Parathyroid adenoma (tissue), 2 donors: Measurements from ENCODE around the gene RRP1.

Experiments used
- H2AFZ ChIP-seq: fragments of 300-600 bp; sonication (generic); one replicate; pipeline ENCODE4 v1.7.0; 2017; ENCODE audit warnings: antibody characterized with exemption, mild to moderate bottlenecking
- H3K27ac ChIP-seq: fragments of 300-600 bp; sonication (generic); one replicate; pipeline ENCODE4 v1.7.0; 2017
- H3K27me3 ChIP-seq: fragments of 300-600 bp; sonication (generic); one replicate; pipeline ENCODE4 v1.7.0; 2017; ENCODE audit warnings: low read length; ENCODE audit not compliant: control insufficient read depth, insufficient read depth
- H3K36me3 ChIP-seq: fragments of 300-600 bp; sonication (generic); one replicate; pipeline ENCODE4 v1.7.0; 2017; ENCODE audit warnings: low read length; ENCODE audit not compliant: control insufficient read depth, insufficient read depth
- H3K4me1 ChIP-seq: fragments of 300-600 bp; sonication (generic); one replicate; pipeline ENCODE4 v1.7.0; 2017; ENCODE audit warnings: control low read depth
- H3K4me2 ChIP-seq: fragments of 300-600 bp; sonication (generic); one replicate; pipeline ENCODE4 v1.7.0; 2017; ENCODE audit warnings: low read length
- H3K4me3 ChIP-seq: fragments of 300-600 bp; sonication (generic); one replicate; pipeline ENCODE4 v1.7.0; 2017; ENCODE audit warnings: low read depth, low read length
- H3K79me2 ChIP-seq: fragments of 300-600 bp; sonication (generic); one replicate; pipeline ENCODE4 v1.7.0; 2017; ENCODE audit warnings: control low read depth
- H3K9ac ChIP-seq: fragments of 300-600 bp; sonication (generic); one replicate; pipeline ENCODE4 v1.7.0; 2017; ENCODE audit warnings: mild to moderate bottlenecking
- H3K9me3 ChIP-seq: fragments of 300-600 bp; sonication (generic); one replicate; pipeline ENCODE4 v1.7.0; 2017; ENCODE audit warnings: low read length; ENCODE audit not compliant: control insufficient read depth
- TF ChIP-seq, protein P1 (sequence below): fragments of 300-600 bp; sonication (generic); IDR thresholded peaks from one replicate; pipeline ENCODE4 v1.7.0; 2017; ENCODE audit warnings: antibody characterized with exemption, mild to moderate bottlenecking
- donor health status: primary hyperparathyroidism.

Gene RRP1

DNA sequence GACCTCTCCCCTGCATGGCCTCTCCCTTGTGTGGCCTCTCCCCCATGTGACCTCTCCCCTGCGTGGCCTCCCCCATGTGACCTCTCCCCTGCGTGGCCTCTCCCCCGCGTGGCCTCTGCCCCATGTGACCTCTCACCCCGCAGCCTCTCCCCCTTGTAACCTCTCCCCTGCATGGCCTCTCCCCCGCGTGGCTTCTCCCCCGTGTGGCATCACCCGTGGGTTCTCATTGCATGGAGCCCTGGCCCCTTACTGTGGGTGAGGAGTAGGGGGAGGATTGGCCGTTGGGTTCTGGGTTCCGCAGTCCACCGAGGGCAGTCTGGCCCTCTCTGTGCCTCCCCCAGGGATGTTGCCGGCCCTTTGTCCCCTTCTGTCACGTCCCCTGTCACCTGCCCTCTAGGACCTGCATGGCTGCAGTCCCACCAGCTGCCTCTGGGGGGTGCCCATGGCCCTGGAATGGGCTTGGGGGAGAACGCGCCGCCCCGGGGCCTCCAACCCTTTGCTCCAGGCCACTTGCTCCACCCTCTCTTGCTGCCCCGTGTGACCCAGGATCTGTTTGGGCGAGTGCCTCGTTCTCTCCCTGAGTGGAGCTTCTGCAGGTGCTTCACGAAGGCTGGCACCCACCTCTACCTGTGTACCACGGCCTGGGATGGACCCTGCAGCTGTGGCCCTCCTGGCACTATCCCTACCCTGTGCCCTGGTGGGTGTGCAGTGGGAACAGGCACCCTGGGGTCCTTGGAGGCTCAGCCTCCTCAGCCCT is 21.3 kb downstream of the RRP1 start:
- Histone ChIP-seq H3K9ac (no peak overlapping the region), H3K4me2 (peak overlapping the region; percentile 3), H3K9me3 (no peaks in the 10 kb centered on the region), H3K4me3 (no peak overlapping the region), H3K36me3 (no peaks in the 10 kb centered on the region), H3K27me3 (no peaks in the 10 kb centered on the region), H2AFZ (peak overlapping the region; percentile 42), H3K4me1 (no peaks in the 10 kb centered on the region), H3K27ac (no peak overlapping the region), H3K79me2 (no peaks in the 10 kb centered on the region)
- TF ChIP-seq, protein P1, sequence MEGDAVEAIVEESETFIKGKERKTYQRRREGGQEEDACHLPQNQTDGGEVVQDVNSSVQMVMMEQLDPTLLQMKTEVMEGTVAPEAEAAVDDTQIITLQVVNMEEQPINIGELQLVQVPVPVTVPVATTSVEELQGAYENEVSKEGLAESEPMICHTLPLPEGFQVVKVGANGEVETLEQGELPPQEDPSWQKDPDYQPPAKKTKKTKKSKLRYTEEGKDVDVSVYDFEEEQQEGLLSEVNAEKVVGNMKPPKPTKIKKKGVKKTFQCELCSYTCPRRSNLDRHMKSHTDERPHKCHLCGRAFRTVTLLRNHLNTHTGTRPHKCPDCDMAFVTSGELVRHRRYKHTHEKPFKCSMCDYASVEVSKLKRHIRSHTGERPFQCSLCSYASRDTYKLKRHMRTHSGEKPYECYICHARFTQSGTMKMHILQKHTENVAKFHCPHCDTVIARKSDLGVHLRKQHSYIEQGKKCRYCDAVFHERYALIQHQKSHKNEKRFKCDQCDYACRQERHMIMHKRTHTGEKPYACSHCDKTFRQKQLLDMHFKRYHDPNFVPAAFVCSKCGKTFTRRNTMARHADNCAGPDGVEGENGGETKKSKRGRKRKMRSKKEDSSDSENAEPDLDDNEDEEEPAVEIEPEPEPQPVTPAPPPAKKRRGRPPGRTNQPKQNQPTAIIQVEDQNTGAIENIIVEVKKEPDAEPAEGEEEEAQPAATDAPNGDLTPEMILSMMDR, result peak; percentile 86

GRCh38 chr21:43811262-43812105 is 22.1 kb downstream of the RRP1 start:
- Histone ChIP-seq H3K9ac (no peak overlapping the region), H3K27ac (no peak overlapping the region), H3K27me3 (no peaks in the 10 kb centered on the region), H3K36me3 (no peaks in the 10 kb centered on the region), H3K4me2 (peak overlapping the region; percentile 3), H3K9me3 (no peaks in the 10 kb centered on the region), H3K4me3 (no peak overlapping the region), H2AFZ (peak overlapping the region; percentile 42), H3K4me1 (no peaks in the 10 kb centered on the region), H3K79me2 (no peaks in the 10 kb centered on the region)
- TF ChIP-seq, protein P1, result no peak

DNA sequence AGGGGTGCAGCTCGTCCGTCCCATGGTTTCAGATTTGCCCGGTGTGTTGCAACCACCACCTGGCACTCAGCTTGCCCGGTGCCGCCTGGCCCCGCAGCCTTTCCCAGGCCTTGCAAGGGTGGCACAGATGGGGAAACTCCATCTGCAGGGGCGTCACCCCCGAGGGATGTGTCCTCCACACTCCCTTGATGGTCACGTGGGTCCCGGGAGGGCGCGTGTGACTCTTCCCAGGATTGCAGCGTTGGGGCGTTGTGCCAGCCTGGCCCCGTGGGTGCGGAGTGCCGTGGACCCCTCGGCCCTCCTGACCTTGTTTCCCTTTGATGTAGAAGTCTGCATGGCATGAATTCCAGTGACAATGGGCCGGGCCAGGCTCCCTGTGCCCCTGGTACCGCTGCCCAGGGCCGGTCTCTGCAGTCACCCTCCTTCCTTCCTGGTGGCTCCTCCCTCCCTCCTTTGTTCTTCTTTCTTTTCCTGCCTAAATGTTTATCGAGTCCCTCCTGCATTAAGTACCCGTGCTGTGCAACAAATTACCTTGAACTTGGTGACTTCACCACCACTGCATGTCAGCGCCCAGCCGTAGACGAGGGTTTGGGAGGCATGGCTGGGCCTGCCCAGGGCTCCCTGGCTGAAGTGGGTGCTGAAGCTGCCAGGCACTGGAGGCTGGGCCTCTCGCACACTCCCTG is 22.9 kb downstream of the RRP1 start:
- Histone ChIP-seq H2AFZ (no peak overlapping the region), H3K79me2 (no peaks in the 10 kb centered on the region), H3K9me3 (no peaks in the 10 kb centered on the region), H3K9ac (no peak overlapping the region), H3K36me3 (no peaks in the 10 kb centered on the region), H3K4me1 (no peaks in the 10 kb centered on the region), H3K27me3 (no peaks in the 10 kb centered on the region), H3K27ac (no peak overlapping the region), H3K4me2 (no peak overlapping the region), H3K4me3 (no peak overlapping the region)
- TF ChIP-seq, protein P1, result no peak

DNA sequence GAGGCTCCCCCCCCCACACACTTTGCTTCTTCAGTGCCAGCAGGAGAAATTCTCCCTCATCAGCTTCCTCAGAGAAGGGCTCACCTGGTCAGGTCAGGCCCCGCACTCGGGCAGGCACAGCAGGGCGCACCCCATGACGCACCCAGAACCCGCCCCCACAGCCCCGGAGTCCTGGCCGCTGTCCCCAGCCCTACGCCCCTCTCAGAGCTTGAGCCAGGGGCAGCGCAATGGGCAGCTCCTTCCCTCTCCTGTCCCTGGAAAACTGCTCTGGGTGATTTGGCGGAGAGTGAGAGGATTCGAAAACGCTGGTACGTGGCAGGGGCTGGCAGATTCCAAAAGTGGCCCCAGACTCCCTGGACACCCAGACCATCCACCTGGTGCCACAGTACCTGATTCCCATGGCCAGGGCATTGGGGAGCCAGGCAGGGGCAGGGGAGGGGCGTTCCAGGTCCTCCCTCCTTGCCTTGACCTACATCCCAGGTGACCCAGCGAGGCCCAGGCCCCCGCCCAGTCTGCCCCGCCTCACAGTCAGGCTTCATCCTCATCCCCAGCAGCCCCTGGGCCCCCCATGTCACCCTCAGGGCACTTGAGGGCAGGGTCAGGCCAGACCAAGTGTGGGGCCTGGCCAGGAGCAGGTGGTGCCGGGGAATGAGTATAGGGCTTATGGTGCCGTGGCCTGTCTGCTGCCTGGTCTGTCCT is 23.7 kb downstream of the RRP1 start:
- no peaks in the 10 kb centered on the region for H3K27me3 ChIP-seq
- no peak overlapping the region for H3K4me3 ChIP-seq
- H3K27ac ChIP-seq, result no peak overlapping the region

More for the DNA sequence above, 23.7 kb downstream of the RRP1 start:
- H3K79me2 ChIP-seq, result no peaks in the 10 kb centered on the region
- H3K4me1 ChIP-seq, result no peaks in the 10 kb centered on the region
- no peaks in the 10 kb centered on the region for H3K9me3 ChIP-seq
- no peaks in the 10 kb centered on the region for H3K36me3 ChIP-seq
- TF ChIP-seq, protein P1, result no peak
- no peak overlapping the region for H3K9ac ChIP-seq
- no peak overlapping the region for H2AFZ ChIP-seq
- no peak overlapping the region for H3K4me2 ChIP-seq
